ENCODE results near the gene CLIC5. TPM values are rescaled to one million over a fixed set of nuclear protein-coding genes. Genes with fewer than 3 reads are reported as not detected.
A peak's percentile ranks its signal among the peaks of the same experiment; 100 is the strongest.

Gene CLIC5
- total RNA-seq, 1 donor from 2014 or later = not detected

GRCh38 chr6:46035242-46035641 is 19.6 kb upstream of the CLIC5 start:
- DNase-seq (ENCODE audit: low read depth in 2 of 2) = no peak

- DNase-seq (ENCODE audit: low read depth in 2 of 2) = no peak
Measured at GRCh38 chr6:46032110-46032998, 16.7 kb upstream of the CLIC5 start.

- DNase-seq (ENCODE audit: low read depth in 2 of 2) = no peak
Measured at GRCh38 chr6:46029602-46030001, 13.9 kb upstream of the CLIC5 start.

GRCh38 chr6:46026307-46026706 is 10.6 kb upstream of the CLIC5 start:
- no peak for DNase-seq (ENCODE audit: low read depth in 2 of 2)

- no peak for DNase-seq (ENCODE audit: low read depth in 2 of 2)
Measured at GRCh38 chr6:46025573-46025972, 9.9 kb upstream of the CLIC5 start.

GRCh38 chr6:46024124-46024769 is 8.6 kb upstream of the CLIC5 start:
- no peak for DNase-seq (ENCODE audit: low read depth in 2 of 2)

- peak in 1 of 2 donors; percentile 44 for DNase-seq (ENCODE audit: low read depth in 2 of 2)
Measured at GRCh38 chr6:46023216-46023915, 7.7 kb upstream of the CLIC5 start.

GRCh38 chr6:46022106-46022948 is 6.7 kb upstream of the CLIC5 start:
- no peak for DNase-seq (ENCODE audit: low read depth in 2 of 2)

GRCh38 chr6:46017726-46018125 is 2.1 kb upstream of the CLIC5 start:
- DNase-seq (ENCODE audit: low read depth in 2 of 2) = no peak

GRCh38 chr6:46016063-46016608 is 476 bp upstream of the CLIC5 start:
- no peak for DNase-seq (ENCODE audit: low read depth in 2 of 2)

GRCh38 chr6:46014511-46015118 is 1.0 kb downstream of the CLIC5 start:
- no peak for DNase-seq (ENCODE audit: low read depth in 2 of 2)

GRCh38 chr6:46014046-46014445 is 1.6 kb downstream of the CLIC5 start:
- no peak for DNase-seq (ENCODE audit: low read depth in 2 of 2)

- DNase-seq (ENCODE audit: low read depth in 2 of 2) = no peak
Measured at GRCh38 chr6:46013639-46014038, 2.0 kb downstream of the CLIC5 start.

GRCh38 chr6:46012834-46013233 is 2.8 kb downstream of the CLIC5 start:
- no peak for DNase-seq (ENCODE audit: low read depth in 2 of 2)

- DNase-seq (ENCODE audit: low read depth in 2 of 2) = peak; percentile 7 to 66
Measured at GRCh38 chr6:46011188-46012085, 4.2 kb downstream of the CLIC5 start.

- DNase-seq (ENCODE audit: low read depth in 2 of 2) = no peak
Measured at GRCh38 chr6:46010771-46011170, 4.9 kb downstream of the CLIC5 start.

GRCh38 chr6:46010270-46010669 is 5.4 kb downstream of the CLIC5 start:
- DNase-seq (ENCODE audit: low read depth in 2 of 2) = no peak

- DNase-seq (ENCODE audit: low read depth in 2 of 2) = no peak
Measured at GRCh38 chr6:46002264-46002663, 13.4 kb downstream of the CLIC5 start.

GRCh38 chr6:46000905-46001304 is 14.8 kb downstream of the CLIC5 start:
- no peak for DNase-seq (ENCODE audit: low read depth in 2 of 2)

GRCh38 chr6:45998524-45998923 is 17.1 kb downstream of the CLIC5 start:
- no peak for DNase-seq (ENCODE audit: low read depth in 2 of 2)
